ENCODE measurements around the gene TMEM81.

DNA sequence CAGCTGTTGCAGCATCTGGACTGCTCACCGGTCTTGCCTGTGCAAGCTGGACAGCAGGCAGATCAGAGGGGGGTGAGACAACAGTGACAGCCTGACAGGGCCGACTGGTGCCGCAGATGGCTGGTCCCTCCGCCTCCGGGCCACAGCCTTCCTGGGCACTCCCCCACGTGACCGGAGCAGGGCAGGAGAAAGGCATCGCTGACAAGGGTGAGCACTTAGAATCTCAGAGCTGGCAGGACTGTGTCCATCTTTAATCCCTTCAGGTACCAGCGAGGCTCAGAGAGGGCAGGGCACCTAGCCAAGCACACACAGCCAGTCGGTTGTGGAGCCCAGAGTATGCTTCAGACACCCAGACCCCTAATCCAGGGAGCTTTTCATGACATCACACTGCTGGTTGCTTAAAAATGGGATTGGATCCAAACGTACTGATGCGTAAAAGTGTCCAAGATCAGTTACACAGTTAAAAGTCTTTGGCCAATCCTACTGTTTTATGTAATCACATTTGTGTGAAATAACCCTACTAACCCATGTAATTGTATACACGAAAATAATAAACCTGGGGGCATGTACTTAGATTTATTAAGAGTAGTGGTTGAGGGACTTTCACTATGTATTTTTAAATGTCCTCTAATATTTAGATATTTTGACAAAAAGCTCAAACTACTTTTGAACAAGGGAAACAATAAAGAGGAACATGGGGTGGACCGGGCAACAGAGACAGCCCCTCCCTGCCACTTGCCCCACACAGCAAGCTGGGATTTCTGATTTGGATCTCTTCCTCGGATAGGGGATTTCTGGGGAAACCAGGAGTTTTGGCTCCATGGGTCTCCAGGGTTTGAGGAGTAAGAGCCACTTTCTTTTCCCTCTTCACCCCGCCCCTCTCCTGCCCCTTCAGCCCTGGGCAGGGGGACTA lies 42.0 kb downstream of the TMEM81 start:
- TF ChIP-seq POLR2A (IDR thresholded peaks at IDR 0.05; ENCODE audit: low read depth, low read length), result no peak
- no peak for TF ChIP-seq SPI1 (IDR thresholded peaks at IDR 0.05; ENCODE audit: low read depth, low read length)
- no peak for TF ChIP-seq POLR2AphosphoS5 (IDR thresholded peaks at IDR 0.05; ENCODE audit: low read depth, low read length)
- TF ChIP-seq TAF1 (IDR thresholded peaks at IDR 0.05; ENCODE audit: low read depth, low read length), result no peak

Measured in GM12891 (cell line).